ENCODE results near the gene CLEC9A.

DNA sequence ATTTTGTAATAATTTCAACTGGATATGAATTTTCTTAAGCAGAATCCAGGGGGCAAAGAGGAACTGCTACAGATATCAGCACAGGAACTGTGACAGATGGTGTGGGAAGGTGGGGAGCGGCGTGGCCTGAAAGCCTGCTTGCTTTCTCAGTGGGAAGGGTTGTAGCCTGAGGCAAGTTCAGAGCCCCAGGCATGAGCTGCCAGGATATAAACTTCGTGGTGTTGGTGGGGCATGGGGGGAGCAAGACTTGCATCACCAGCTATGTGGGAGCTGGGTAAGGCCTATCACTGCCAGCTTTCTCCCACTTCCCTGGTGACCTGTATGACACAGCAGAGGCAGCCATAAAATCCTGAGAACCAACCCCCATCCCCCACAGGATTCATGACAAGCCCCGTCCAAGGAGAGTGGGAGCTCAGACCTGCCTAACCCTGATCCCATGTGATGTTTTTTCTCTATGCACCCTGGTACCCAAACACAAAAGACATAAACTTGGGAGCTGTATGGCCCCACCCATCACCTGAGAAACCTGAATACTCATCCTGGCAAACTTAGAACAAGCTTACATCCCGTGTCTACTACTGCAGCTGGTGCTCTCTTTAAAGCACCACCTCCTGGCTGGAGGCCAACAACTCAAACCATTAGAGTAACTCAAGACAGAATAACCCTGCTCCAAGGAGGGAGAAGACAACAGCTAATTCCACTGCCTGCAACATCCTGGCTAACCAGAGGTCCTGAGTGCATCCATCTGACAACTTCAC, 51.8 kb downstream of the CLEC9A start:
- TF ChIP-seq CTCF (IDR thresholded peaks at IDR 0.05) (no peak), POLR2A (IDR thresholded peaks at IDR 0.05) (no peak), EP300 (IDR thresholded peaks at IDR 0.05) (no peak)
